Measurements from ENCODE around the gene CYP4F8.
A peak's percentile ranks its signal among the peaks of the same experiment; 100 is the strongest.

DNA sequence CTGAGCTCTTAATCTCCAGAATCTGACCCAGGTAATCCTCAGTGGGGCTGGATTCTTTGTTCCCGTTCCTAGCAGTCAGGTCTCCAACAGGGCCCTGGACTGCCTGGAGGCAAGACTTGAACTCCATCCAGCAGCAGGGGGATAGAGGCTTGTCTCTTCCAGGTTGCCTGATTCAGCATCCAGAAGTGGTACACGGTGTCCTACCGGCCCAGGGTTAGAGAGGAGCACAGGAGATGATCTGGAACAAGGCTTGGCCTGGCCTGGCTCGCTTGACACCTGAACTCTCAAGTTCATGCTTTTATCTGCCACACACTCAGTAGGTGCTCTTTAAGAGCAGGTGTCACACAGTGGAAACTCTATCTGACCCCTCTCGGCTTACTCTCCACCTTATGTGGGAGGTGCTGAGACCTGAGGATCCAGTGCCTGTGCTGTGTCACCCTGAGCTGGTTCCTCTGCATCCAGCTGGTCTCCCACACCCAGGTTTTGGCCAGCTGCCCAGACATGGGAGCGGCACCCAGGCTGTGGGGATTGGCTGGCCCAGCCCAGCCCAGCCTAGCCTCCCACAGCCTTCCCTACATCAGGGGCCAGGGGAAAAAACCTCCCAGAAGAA, 25.4 kb downstream of the CYP4F8 start, which contains the start of gene CYP4F3:
- TF ChIP-seq FOXM1 (IDR thresholded peaks at IDR 0.05; ENCODE audit: borderline replicate concordance, low read depth) (no peak), CEBPB (IDR thresholded peaks at IDR 0.05) (no peak), EGR1 (IDR thresholded peaks at IDR 0.05) (no peak), NFIC (IDR thresholded peaks at IDR 0.05) (peak; percentile 80), ZBTB7A (IDR thresholded peaks at IDR 0.05; ENCODE audit: low read depth) (no peak), TAF1 (IDR thresholded peaks at IDR 0.05; ENCODE audit: low read depth) (no peak), RAD21 (IDR thresholded peaks at IDR 0.05; ENCODE audit: low read depth) (no peak)
- TF ChIP-seq, protein P1, sequence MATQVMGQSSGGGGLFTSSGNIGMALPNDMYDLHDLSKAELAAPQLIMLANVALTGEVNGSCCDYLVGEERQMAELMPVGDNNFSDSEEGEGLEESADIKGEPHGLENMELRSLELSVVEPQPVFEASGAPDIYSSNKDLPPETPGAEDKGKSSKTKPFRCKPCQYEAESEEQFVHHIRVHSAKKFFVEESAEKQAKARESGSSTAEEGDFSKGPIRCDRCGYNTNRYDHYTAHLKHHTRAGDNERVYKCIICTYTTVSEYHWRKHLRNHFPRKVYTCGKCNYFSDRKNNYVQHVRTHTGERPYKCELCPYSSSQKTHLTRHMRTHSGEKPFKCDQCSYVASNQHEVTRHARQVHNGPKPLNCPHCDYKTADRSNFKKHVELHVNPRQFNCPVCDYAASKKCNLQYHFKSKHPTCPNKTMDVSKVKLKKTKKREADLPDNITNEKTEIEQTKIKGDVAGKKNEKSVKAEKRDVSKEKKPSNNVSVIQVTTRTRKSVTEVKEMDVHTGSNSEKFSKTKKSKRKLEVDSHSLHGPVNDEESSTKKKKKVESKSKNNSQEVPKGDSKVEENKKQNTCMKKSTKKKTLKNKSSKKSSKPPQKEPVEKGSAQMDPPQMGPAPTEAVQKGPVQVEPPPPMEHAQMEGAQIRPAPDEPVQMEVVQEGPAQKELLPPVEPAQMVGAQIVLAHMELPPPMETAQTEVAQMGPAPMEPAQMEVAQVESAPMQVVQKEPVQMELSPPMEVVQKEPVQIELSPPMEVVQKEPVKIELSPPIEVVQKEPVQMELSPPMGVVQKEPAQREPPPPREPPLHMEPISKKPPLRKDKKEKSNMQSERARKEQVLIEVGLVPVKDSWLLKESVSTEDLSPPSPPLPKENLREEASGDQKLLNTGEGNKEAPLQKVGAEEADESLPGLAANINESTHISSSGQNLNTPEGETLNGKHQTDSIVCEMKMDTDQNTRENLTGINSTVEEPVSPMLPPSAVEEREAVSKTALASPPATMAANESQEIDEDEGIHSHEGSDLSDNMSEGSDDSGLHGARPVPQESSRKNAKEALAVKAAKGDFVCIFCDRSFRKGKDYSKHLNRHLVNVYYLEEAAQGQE (IDR thresholded peaks at IDR 0.05; ENCODE audit: low read depth): no peak
- TF ChIP-seq, protein P2, sequence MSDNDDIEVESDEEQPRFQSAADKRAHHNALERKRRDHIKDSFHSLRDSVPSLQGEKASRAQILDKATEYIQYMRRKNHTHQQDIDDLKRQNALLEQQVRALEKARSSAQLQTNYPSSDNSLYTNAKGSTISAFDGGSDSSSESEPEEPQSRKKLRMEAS (IDR thresholded peaks at IDR 0.05): no peak
- TF ChIP-seq, protein P3, sequence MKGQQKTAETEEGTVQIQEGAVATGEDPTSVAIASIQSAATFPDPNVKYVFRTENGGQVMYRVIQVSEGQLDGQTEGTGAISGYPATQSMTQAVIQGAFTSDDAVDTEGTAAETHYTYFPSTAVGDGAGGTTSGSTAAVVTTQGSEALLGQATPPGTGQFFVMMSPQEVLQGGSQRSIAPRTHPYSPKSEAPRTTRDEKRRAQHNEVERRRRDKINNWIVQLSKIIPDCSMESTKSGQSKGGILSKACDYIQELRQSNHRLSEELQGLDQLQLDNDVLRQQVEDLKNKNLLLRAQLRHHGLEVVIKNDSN (IDR thresholded peaks at IDR 0.05): no peak
